Daoy (cell line): ENCODE measurements around the gene TGM4. TPM values are rescaled to one million over a fixed set of nuclear protein-coding genes. Genes with fewer than 3 reads are reported as not detected.
"Not testable (repeated sequence)": the region's sequence is repeated elsewhere in the genome, so short reads cannot be mapped to it uniquely, and the experiment has no call there.

Source experiments
- DNase-seq: peaks from one replicate; pipeline ENCODE4 v3.0.0-alpha.2; 2015; ENCODE audit warnings: low read depth
- total RNA-seq: library from RNA; depleted of rRNA; stranded (reverse); fragments of >200 nt; shearing (Covaris generic); gene quantifications from 2 replicates; pipeline ENCODE4 v1.2.3, GENCODE V29; 2014

Gene TGM4
- total RNA-seq, 1 experiment from 2014 or later: 0.17 TPM

- no peak for DNase-seq
These were observed 41.5 kb downstream of the TGM4 start for GRCh38 chr3:44915702-44916438.

GRCh38 chr3:44918087-44918486, 43.7 kb downstream of the TGM4 start:
- no peak for DNase-seq

GRCh38 chr3:44918581-44918980, 44.2 kb downstream of the TGM4 start:
- DNase-seq: no peak

- DNase-seq: no peak
These were observed 45.7 kb downstream of the TGM4 start for GRCh38 chr3:44920081-44920480.

GRCh38 chr3:44923632-44924456, 49.4 kb downstream of the TGM4 start:
- no peak for DNase-seq

- DNase-seq: no peak
These were observed 50.2 kb downstream of the TGM4 start for GRCh38 chr3:44924457-44925084.

GRCh38 chr3:44926172-44926571, 51.8 kb downstream of the TGM4 start:
- DNase-seq: no peak

- no peak for DNase-seq
These were observed 52.5 kb downstream of the TGM4 start for GRCh38 chr3:44926921-44927320.

GRCh38 chr3:44927371-44927770, 53.0 kb downstream of the TGM4 start:
- no peak for DNase-seq

GRCh38 chr3:44929782-44930181, 55.4 kb downstream of the TGM4 start:
- DNase-seq: no peak

GRCh38 chr3:44930911-44931310, 56.5 kb downstream of the TGM4 start:
- DNase-seq: no peak

GRCh38 chr3:44931791-44932190, 57.4 kb downstream of the TGM4 start:
- no peak for DNase-seq

- no peak for DNase-seq
These were observed 57.9 kb downstream of the TGM4 start for GRCh38 chr3:44932271-44932670.

GRCh38 chr3:44932986-44933944, 58.9 kb downstream of the TGM4 start:
- DNase-seq: no peak

- DNase-seq: peak; percentile 27
These were observed 65.2 kb downstream of the TGM4 start for GRCh38 chr3:44939581-44940036.

GRCh38 chr3:44942202-44942921, 68.0 kb downstream of the TGM4 start:
- peak; percentile 15 for DNase-seq

GRCh38 chr3:44948239-44948638, 73.8 kb downstream of the TGM4 start:
- DNase-seq: no peak

GRCh38 chr3:44949770-44950169, 75.4 kb downstream of the TGM4 start:
- not testable (repeated sequence) for DNase-seq

GRCh38 chr3:44950275-44950734, 75.9 kb downstream of the TGM4 start:
- no peak for DNase-seq

- no peak for DNase-seq
These were observed 78.3 kb downstream of the TGM4 start for GRCh38 chr3:44952689-44953088.

GRCh38 chr3:44954304-44954703, 79.9 kb downstream of the TGM4 start:
- DNase-seq: no peak
